SW480 (cell line): Measurements from ENCODE around the gene EYA4.

Experiments used
- DNase-seq: peaks from one replicate; pipeline ENCODE4 v3.0.0-alpha.2; 2016; ENCODE audit warnings: low spot score

EYA4 gene

GRCh38 chr6:133241086-133241900 is at the start of gene EYA4:
TSS of gene EYA4 (plus strand) at chr6:133241357. CDS start at chr6:133274781, 33,424 bp downstream.
- no peak for DNase-seq

DNA sequence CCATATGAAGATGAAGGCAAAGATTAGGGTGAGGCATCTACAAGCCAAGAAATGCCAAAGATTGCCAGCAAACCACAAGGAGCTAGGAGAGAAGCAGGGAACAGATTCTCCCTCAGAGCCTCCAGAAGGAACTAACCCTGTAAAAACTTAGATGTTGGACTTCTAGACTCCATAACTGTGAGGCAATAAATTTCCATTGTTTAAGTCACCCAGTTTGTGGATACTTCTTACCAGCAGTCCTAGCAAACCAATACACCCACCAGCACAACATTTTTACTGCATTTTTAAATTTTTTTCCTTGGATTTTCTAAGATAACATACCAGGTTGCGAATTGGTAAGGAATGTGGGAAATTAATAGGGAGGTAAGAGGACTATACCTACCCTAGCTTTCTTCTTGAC is 47.8 kb upstream of the EYA4 start:
- DNase-seq: no peak

GRCh38 chr6:133198725-133199124 is 42.4 kb upstream of the EYA4 start:
- DNase-seq: peak; percentile 25

- DNase-seq: no peak
Measured at GRCh38 chr6:133201231-133201630, 39.9 kb upstream of the EYA4 start.

DNA sequence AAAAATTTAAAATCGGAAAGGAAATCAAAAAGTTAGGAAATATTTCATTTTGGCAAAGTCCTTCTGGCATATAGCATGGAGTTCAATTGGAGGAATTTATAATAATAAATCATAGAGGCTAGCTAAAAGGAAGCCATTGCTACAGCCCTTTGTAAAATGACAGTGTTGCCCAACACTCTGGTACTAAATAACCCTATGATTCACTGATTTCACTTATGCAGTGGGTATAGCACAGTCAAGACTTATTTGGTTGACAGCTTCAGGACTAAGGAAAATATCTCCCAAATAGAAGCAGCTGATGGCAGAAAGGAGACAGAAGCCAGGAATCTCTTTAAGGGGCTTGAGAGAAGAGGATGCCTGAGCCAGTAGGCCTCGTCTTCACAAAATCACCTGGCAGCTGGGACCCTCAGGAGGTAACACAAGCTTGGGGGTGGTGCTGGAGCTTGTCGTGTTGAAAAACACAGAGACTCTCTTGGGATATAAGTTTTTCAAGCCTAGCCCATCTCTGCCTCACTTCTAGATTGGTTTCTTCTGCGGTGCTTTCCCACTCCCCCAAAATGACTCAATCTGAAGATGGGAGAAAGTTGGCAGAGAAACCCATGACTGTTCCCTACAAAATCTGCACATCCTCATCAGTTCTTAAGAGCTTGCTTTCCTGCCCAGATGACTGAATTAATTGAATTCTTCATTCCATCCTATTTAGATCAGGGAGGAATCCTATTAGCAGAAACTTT is 38.4 kb upstream of the EYA4 start:
- no peak for DNase-seq

DNA sequence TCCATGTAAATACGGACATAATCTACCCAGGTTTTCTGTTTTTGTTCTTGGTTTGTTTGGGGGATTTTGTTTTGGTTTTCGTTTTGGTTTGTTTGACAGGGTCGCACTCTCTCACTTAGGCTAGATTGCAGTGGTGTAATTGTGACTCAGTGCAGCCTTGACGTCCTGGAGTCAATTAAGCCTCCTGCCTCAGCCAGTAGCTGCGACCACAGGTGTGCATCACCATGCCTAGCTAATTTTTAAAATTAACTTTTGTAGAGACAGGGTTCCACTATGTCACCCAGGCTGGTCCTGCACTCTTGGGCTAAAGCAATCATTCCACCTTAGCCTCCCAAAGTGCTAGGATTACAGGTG is 37.8 kb upstream of the EYA4 start:
- no peak for DNase-seq

GRCh38 chr6:133205304-133205703 is 35.9 kb upstream of the EYA4 start:
- DNase-seq: no peak

DNA sequence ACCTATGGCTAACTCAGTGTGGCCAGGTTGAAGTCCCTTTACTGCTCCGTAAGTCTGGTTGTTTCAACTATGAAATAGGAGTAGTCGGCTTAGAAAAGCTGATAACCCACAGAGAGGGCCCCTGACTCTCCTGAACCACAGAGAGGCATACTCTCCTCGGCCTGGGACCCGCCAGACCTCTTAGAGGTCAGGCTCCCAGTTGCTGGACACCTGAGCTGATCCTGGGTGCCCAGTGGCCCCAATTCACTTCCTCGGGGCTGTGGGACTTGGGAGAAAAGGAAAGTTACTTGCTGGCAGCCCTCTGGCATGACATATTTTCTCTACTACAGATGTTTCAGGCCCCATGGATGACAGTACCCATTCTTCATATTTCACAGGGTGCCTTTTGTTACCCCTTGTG is 34.2 kb upstream of the EYA4 start:
- no peak for DNase-seq

DNA sequence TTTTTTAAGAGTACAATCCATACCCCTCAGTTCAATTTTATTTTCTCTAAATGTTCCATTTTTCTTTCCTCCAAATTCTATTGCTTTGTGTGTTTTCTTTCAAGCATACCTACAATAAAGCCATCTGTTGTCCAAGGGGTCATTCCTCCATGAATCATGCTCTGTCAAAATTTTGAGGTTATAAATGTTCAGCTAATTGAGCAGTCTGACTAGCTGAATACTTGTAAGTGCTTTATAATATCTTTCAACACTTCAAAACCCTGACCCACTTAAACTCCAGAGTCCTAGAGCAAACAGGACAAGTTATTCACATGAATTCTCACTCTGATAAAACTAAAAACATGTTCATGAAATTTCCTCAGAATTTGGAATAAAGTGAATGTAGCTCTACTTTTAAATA is 33.4 kb upstream of the EYA4 start:
- no peak for DNase-seq

- no peak for DNase-seq
Measured at GRCh38 chr6:133208183-133208755, 32.9 kb upstream of the EYA4 start.

GRCh38 chr6:133214267-133214666 is 26.9 kb upstream of the EYA4 start:
- no peak for DNase-seq

GRCh38 chr6:133218852-133219251 is 22.3 kb upstream of the EYA4 start:
- DNase-seq: no peak

DNA sequence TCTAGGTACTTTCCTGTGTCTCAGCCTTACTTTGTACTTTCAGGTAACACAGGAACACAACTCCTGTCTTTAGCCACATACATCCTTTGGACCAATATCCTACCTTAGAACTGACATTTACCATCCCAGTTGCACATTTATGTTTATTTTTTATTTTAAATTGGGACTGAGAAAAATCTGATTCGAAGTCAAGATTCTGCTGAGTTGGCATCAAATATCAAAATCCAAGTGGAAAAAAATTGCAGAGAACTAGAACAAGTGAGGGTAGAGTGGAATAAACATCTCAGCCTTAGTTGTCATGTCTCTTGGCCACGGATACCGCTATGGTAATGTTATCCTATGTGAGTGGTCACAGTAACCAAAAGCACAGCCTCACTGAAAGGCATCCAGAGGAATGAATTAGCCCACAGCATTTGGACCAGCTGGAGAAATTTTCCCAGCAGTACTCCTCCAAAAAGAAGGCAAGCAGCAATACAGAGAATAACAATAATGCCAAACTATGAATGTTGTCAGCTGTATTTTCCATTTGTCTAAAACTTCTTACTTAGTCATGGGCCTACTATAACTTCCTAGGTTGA is 17.6 kb upstream of the EYA4 start:
- DNase-seq: no peak

DNA sequence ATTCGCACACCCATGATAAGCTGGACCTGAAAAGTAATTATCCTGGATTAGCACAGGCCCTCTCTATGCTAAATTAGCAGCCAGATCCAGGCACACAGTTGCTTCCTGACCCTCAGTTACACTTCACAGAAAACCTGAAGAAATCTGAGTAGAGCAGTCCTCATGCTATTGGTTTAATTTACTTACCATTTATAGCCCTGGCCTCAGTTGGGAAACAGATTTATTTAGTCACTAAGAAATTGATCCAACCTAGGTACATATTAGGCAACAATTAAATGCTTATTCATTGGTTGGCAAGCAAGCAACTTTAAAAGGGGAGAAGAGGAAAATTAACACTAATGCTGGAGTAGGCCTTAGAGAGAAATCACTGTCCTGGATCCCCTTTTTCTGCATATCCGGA is 15.6 kb upstream of the EYA4 start:
- no peak for DNase-seq

GRCh38 chr6:133227344-133227743 is 13.8 kb upstream of the EYA4 start:
- no peak for DNase-seq

- no peak for DNase-seq
Measured at GRCh38 chr6:133230052-133230451, 11.1 kb upstream of the EYA4 start.

DNA sequence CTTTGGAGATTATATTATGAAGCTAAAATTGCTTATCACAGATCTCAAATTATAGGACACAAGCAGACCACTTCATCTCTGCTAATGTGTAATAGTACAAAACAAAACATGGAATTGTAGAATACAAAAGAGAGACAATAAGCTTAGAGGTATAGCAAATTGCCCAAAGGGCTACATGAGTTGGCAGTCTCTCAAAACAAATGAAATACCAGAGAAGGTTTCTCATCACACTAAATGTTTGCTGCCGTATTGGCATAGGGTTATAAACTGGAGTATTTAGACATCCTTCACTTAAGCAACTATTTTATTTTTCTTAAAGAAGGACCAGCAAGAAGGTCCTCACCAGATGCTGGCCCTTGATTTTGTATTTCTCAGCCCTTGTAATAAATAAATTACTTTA is 5.9 kb upstream of the EYA4 start:
- no peak for DNase-seq

- DNase-seq: no peak
Measured at GRCh38 chr6:133236932-133237331, 4.2 kb upstream of the EYA4 start.

DNA sequence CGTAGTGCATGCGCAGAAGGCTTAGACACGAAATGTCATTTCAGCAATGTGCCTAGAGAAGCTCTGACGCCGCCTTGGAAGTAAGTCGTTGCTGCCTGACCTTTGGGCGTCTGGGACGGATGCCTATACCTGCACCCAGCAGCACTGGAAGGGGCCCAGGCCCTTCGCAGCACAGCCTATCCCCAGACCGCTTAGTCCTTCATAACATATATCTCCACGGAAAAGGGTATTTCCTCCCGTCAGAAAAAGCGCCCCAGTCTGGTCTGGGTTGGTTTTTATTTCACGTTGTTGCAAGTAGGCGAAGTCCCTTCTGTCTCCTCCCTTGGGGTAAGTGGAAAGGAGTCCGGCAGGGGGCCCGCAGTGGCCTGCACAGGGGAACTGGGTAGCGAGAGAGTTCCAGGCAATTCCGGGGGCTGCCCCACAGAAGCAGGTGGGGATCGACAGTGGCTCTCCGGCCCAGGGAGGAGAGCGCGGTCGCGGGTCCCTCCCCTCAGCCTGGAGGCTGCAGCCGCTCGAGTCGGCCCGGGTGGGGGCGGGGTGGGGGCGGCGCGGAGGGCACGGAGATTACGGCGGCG is 559 bp upstream of the EYA4 start:
- DNase-seq: no peak

- no peak for DNase-seq
Measured at GRCh38 chr6:133241901-133242636, 912 bp downstream of the EYA4 start.

DNA sequence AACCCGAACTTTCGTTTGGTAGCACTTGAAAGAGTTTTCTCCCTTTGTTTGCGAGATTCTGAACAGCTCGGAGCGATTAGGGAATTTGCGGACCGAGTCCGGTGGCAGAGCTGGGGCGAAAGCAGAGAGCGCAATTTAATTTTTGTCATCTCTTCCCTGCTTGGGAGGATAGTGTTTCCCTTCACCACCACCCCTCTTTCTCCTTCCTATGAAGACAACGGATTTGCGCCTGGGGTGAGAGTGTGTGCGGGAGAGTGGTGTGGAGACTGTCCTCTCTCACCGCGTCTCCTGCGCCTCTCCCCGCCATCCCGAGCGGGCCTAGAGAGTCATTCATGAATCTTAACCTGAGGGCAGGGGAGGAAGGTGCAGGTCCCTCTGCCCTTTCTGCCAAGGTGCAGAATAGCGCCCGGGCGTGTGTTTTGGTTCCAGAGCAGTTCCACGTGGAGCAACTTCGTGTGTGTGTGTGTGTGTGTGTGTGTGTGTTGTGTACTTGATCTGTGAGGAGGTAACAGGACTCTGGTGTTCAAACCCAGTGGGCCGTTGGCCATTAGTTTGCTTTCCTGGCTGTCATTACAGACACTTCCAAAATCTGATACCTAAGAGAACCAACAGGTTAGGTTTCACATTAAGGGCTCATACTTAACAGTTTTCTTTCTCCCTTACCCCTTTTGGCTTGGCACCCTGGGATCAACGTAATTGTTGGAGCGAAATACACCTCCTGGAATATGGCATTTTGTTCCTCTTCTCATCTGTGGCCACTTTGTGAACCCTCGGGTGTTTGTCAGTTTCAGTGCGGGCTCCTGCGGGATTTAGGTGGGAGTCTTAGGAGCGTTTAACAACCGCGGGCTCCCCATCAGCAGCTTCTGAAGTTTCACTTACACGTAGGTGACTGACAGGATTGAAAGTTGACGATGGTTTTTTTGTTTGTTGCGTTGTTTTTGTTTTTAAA is 1.8 kb downstream of the EYA4 start:
- DNase-seq: no peak
